Vagina (tissue), 2 donors: ENCODE measurements around the gene ANKRD28. TPM values are rescaled to one million over a fixed set of nuclear protein-coding genes. Genes with fewer than 3 reads are reported as not detected.

Experiments used
- DNase-seq, 2 donors: peaks; one replicate each; pipeline ENCODE4 v3.0.0-alpha.2; 2017; ENCODE audit errors: extremely low spot score in 2 of 2
- H3K27ac ChIP-seq: fragments of 200-600 bp; sonication (generic); one replicate; pipeline ENCODE4 v1.5.1; 2019
- H3K27me3 ChIP-seq: fragments of 200-600 bp; sonication (generic); one replicate; pipeline ENCODE4 v1.5.1; 2019
- H3K36me3 ChIP-seq, 2 donors: fragments of 200-600 bp; sonication (generic); one replicate each; pipeline ENCODE4 v1.5.1; 2017 to 2019
- H3K4me1 ChIP-seq: fragments of 200-600 bp; sonication (generic); one replicate; pipeline ENCODE4 v1.5.1; 2019
- H3K4me3 ChIP-seq, 2 donors: fragments of 200-600 bp; sonication (generic); 1 replicate in 1 of 2; 2 replicates in 1 of 2; pipeline ENCODE4 v1.5.1; 2016 to 2019
- H3K9me3 ChIP-seq: fragments of 200-600 bp; sonication (generic); one replicate; pipeline ENCODE4 v1.5.1; 2019
- CTCF ChIP-seq, 3 experiments: fragments of 450-650 bp in 2 of 3; fragments of 200-600 bp in 1 of 3; sonication (generic) in 1 of 3; IDR thresholded peaks; one replicate each; pipeline ENCODE4 v1.5.1; 2017 to 2019; ENCODE audit warnings: antibody characterized with exemption in 3 of 3, mild to moderate bottlenecking in 2 of 3, moderate library complexity in 2 of 3
- POLR2A ChIP-seq, 2 donors: fragments of 450-650 bp; IDR thresholded peaks; one replicate each; pipeline ENCODE4 v1.6.1; 2017; ENCODE audit warnings: antibody characterized with exemption in 2 of 2, mild to moderate bottlenecking in 2 of 2, moderate library complexity in 2 of 2
- POLR2AphosphoS5 ChIP-seq, 2 donors: sonication (generic); formaldehyde crosslinking; IDR thresholded peaks; one replicate each; pipeline ENCODE4 v1.9.0; 2017; ENCODE audit warnings: antibody characterized with exemption in 2 of 2, mild to moderate bottlenecking in 2 of 2, low read depth in 1 of 2; ENCODE audit not compliant: insufficient read depth in 1 of 2
- intact Hi-C: fragments of 100-400 bp; cut with DNase I; formaldehyde crosslinking; loops from one replicate; pipeline ENCODE4 v1.15.1; 2023
- total RNA-seq: library from RNA; depleted of rRNA; stranded (reverse); fragments of >200 nt; gene quantifications from one replicate; pipeline ENCODE4 v1.2.3, GENCODE V29; 2016

ANKRD28 gene
- total RNA-seq, 1 donor from 2014 or later = 48.6 TPM

GRCh38 chr3:15633159-15633558 is 164.6 kb downstream of the ANKRD28 start:
- TF ChIP-seq CTCF (IDR thresholded peaks at IDR 0.05) (no peak), POLR2AphosphoS5 (IDR thresholded peaks at IDR 0.05; ENCODE audit: insufficient read depth in 1 of 2, low read depth in 1 of 2) (no peak)
- no peaks in the 10 kb centered on the region for H3K9me3 ChIP-seq
- peak overlapping the region; percentile 88 for H3K27ac ChIP-seq
- H3K4me3 ChIP-seq = no peak overlapping the region
- no peaks in the 10 kb centered on the region for H3K36me3 ChIP-seq
- DNase-seq = no peak
- no peaks in the 10 kb centered on the region for H3K27me3 ChIP-seq
- intact Hi-C loops = loop anchor here (10.0 kb wide), 1 partner anchor 182 kb away; no protein-coding TSS in a partner anchor
- H3K4me1 ChIP-seq = peaks cover 59% of the 10 kb centered on the region

GRCh38 chr3:15632212-15632580 is 165.6 kb downstream of the ANKRD28 start:
- Histone ChIP-seq H3K4me1 (peaks cover 58% of the 10 kb centered on the region), H3K4me3 (no peak overlapping the region), H3K27ac (peak overlapping the region; percentile 88), H3K36me3 (no peaks in the 10 kb centered on the region), H3K9me3 (no peaks in the 10 kb centered on the region), H3K27me3 (no peaks in the 10 kb centered on the region)
- TF ChIP-seq POLR2AphosphoS5 (IDR thresholded peaks at IDR 0.05; ENCODE audit: insufficient read depth in 1 of 2, low read depth in 1 of 2) (no peak), CTCF (IDR thresholded peaks at IDR 0.05) (no peak), POLR2A (IDR thresholded peaks at IDR 0.05) (no peak)
- intact Hi-C loops = loop anchor here (10.0 kb wide), 1 partner anchor 183 kb away; no protein-coding TSS in a partner anchor
- DNase-seq = no peak

- Histone ChIP-seq H3K27ac (peak overlapping the region; percentile 88), H3K9me3 (no peaks in the 10 kb centered on the region), H3K4me3 (no peak overlapping the region), H3K27me3 (no peaks in the 10 kb centered on the region), H3K36me3 (no peaks in the 10 kb centered on the region), H3K4me1 (peaks cover 53% of the 10 kb centered on the region)
- intact Hi-C loops = loop anchor here (10.0 kb wide), 1 partner anchor 183 kb away; no protein-coding TSS in a partner anchor
- DNase-seq = no peak
- no peak for TF ChIP-seq POLR2AphosphoS5 (IDR thresholded peaks at IDR 0.05; ENCODE audit: insufficient read depth in 1 of 2, low read depth in 1 of 2)
- no peak for TF ChIP-seq POLR2A (IDR thresholded peaks at IDR 0.05)
- no peak for TF ChIP-seq CTCF (IDR thresholded peaks at IDR 0.05)
These were observed 166.2 kb downstream of the ANKRD28 start for GRCh38 chr3:15631426-15632211.

- no peaks in the 10 kb centered on the region for H3K27me3 ChIP-seq
- H3K4me1 ChIP-seq = peaks cover 44% of the 10 kb centered on the region
- H3K27ac ChIP-seq = peak overlapping the region; percentile 88
- no peak for TF ChIP-seq POLR2AphosphoS5 (IDR thresholded peaks at IDR 0.05; ENCODE audit: insufficient read depth in 1 of 2, low read depth in 1 of 2)
- no peak for TF ChIP-seq POLR2A (IDR thresholded peaks at IDR 0.05)
- TF ChIP-seq CTCF (IDR thresholded peaks at IDR 0.05) = no peak
- no peak for DNase-seq
- peak overlapping the region; percentile 2 to 29 for H3K4me3 ChIP-seq
- intact Hi-C loops = loop anchor here (10.0 kb wide), 1 partner anchor 184 kb away; no protein-coding TSS in a partner anchor
- no peaks in the 10 kb centered on the region for H3K36me3 ChIP-seq
- no peaks in the 10 kb centered on the region for H3K9me3 ChIP-seq
These were observed 167.0 kb downstream of the ANKRD28 start for GRCh38 chr3:15630646-15631350.
